HG02981 (cell line): ENCODE measurements around the gene TAF3.
"Not testable (repeated sequence)": the region's sequence is repeated elsewhere in the genome, so short reads cannot be mapped to it uniquely, and the experiment has no call there.

Experiments used
- ATAC-seq: cut with Tn5 transposase; IDR thresholded peaks from one replicate; pipeline ENCODE4 v1.9.1; 2021; ENCODE audit warnings: mild to moderate bottlenecking, moderate library complexity; ENCODE audit not compliant: unreplicated experiment

The TAF3 gene

DNA sequence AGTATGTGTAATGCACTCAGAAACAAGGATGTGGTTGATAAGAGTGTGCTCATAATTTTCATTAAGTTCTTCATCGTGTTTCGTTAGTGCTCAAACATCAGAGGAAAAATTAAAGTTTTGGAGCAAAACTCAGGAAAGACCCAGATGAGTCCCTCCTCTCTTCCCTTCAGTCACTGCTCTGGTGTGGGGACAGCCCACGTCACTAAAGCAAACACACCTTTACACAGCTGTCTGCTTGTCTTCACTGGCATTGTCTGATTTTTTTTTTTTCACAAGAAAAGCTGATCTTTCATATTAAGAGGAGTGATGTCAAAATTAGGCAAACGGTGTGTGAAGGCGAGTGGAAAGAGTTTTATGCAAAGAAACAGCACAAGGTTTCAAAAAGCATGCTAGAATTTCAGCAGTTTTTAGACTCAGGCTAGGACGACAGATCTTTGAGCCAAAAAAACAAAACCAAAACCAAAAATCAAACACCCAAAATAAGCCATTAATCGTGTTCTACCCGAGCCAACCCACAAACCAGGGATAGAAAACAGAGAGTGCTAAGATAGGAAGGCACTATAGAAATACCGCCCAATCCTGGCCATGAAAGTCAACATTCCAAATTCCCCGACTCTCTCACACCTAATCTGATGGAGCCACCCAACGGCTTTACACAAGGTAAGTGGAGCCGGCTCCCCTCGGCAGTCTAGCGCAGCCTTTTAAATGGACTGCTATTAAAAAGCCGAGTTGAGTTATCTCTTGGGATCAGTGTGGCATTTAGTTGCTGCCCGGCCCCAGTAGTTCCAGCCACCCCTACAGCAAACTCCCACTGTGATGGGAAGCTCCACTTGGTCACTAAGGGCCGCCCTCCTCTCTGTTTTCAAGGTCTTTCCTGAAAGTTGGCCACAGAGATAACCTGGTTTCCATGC lies 208.3 kb downstream of the TAF3 start:
- no peak for ATAC-seq

DNA sequence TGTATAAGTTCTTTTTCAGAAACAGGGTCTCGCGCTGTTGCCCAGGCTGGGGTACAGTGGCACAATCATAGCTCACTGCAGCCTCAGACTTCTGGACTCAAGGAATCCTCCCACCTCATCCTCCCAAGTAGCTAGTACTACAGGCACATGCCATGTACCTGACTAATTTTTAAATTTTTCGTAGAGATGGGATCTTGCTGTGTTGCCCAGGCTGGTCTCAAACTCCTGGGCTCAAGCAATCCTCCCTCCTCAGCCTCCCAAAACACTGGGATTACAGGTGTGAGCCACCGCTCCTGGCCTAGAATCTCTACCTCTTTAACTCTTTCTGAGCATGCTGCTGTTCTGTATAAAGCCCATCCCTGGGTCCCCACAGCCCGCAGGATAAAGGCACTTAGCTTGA lies 212.9 kb downstream of the TAF3 start:
- ATAC-seq, result not testable (repeated sequence)

DNA sequence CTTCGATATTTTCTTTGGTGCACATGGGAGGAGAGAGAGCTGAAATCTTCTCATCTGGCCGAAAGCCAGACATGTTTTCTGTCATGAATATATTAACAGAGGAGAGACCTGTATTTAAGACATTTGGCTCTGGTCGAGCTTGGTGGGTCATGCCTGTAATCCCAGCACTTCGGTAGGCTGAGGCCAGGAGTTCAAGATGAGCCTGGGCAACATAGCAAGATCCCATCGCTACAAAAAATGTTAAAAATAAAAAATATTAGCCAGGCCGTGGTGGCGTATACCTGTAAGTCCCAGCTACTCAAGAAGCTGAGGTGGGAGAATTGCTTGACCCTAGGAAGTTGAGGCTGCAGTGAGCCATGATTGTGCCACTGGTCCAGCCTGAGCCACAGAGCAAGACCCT lies 214.3 kb downstream of the TAF3 start:
- ATAC-seq, result no peak

GRCh38 chr10:8033812-8034465 lies 215.6 kb downstream of the TAF3 start:
- ATAC-seq, result no peak

- ATAC-seq, result no peak
Observed at GRCh38 chr10:8034466-8035005, 216.2 kb downstream of the TAF3 start.

DNA sequence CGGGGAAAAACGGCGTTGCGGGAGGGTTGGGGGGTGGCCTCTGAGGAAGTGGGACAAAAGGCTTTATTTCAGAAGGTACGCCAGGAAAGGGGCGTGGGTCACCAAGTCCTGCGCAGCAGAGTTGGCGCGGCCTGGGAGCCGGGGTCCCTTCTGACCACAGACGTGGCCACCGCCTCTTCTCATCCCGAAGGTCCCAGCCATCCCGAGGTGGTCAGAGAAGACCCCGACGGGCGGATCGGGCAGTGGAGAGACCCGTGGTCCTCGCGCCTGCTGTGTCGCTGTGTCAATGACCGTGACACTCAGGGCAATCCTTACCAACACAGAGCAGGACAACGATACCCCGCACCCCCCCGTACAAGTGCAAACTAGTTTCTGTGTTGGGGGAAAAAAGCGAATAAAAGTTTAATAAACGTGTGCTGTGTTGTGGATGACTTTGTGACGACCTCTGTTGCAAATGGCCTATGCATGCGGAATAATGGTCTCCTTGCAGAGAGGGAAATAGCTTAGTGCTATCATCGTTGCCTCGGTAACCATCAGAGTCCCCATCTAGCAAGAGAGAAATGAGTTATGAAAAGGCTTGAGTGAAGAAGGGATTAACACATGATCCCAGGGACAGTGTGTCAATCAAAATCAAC lies 216.8 kb downstream of the TAF3 start:
- ATAC-seq, result no peak

DNA sequence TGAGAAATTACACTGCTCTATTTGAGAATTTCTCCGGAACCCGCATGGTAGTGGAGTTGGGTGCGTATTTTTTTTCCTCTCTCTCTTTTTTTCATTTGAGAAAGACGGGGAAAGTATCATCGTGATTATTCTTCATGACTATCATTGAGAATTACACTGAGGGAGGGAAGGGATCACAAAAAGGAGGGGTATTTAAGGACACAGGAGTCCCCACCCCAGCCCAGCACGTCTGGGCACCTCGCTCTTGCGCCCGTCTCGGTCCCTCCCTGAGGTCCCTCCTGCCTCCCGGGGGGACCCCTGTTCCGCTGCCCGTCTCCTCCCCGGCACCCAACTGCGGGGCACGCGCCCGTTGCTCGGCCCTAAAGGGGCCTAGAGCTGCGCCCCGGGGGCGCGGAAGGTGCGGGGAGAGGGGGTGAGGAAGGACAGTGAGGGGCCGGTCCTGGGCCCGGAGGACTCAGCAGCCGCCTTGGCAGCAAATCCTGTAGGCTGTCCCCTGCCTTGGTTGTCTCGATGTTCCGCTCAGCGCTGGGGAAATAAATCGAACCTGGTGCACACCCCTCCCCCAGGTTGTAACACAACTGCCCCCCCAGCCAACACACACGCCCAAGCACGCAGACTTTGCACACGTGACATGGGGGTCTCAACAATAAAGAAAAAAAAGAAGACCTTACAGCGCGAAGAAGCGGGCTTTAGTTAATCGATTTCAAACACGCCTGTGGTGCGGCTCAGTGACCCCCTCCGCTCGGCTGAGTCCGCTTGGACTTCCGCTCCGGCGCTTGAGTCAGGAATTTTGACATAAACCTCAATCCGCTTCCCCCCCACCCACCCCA lies 217.6 kb downstream of the TAF3 start:
- ATAC-seq, result no peak

GRCh38 chr10:8036506-8037198 lies 218.3 kb downstream of the TAF3 start:
- no peak for ATAC-seq

GRCh38 chr10:8037199-8037801 lies 219.0 kb downstream of the TAF3 start:
- no peak for ATAC-seq

GRCh38 chr10:8037941-8038894 lies 219.9 kb downstream of the TAF3 start:
- ATAC-seq, result no peak

DNA sequence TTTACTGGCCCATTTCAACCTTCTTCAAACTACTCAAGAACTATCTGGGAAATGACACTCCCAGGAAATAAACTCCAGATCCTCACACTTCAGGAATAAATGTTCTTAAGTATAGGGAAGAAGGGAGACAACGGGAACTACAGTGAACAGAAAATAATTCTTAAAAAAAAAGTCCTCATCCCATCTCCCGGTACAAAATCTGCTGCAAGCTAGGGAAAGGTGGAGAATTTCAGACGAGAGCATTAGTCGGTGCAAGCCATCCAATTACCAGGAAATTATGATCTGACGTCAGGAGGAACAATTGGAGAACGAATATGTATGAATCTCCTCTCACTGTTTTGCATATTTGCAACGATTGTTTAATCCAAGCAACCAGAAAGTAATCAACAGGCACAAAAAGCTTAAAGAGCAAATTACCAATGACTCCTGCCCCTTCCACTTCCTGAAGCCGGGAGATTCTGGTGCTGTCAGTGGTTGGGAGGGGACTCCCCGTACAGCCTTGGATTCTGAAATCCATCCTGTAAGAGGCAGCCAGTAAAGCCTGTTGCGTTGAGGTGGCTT lies 221.1 kb downstream of the TAF3 start:
- no peak for ATAC-seq

GRCh38 chr10:8040651-8041050 lies 222.3 kb downstream of the TAF3 start:
- no peak for ATAC-seq

DNA sequence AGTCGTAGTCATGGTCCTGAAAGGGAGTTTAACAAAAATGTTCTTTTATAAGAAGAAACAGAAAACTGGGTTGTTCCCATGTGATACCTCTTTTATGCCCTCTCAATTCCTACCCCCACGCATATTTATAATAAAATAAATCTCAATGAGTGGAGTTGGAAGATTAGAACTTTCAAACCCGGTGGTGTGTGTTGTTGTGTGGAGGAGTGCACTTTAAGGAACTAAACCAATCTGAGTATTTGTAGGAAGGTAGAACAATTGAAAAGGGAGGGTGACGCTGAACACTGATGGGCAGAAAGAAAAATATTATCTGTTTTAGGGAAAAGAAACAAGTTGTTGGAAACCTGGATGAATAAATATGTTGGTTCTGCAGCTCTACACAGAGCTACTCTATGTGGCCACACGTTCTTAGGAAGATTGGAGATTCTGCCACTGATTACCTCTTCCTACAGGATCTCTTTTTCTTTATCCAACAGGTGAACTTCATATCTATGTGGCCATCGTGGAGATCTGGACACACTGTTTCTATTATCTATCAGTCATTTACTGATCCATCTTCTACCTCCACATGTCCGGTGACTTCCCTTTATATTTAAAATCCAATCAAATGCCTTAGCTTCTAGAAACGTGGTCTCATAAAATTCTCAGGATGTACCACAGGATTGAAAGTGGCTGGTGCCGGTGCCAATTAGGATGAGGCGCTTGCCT lies 223.1 kb downstream of the TAF3 start:
- no peak for ATAC-seq

- ATAC-seq, result no peak
Observed at GRCh38 chr10:8041992-8042720, 223.9 kb downstream of the TAF3 start.

DNA sequence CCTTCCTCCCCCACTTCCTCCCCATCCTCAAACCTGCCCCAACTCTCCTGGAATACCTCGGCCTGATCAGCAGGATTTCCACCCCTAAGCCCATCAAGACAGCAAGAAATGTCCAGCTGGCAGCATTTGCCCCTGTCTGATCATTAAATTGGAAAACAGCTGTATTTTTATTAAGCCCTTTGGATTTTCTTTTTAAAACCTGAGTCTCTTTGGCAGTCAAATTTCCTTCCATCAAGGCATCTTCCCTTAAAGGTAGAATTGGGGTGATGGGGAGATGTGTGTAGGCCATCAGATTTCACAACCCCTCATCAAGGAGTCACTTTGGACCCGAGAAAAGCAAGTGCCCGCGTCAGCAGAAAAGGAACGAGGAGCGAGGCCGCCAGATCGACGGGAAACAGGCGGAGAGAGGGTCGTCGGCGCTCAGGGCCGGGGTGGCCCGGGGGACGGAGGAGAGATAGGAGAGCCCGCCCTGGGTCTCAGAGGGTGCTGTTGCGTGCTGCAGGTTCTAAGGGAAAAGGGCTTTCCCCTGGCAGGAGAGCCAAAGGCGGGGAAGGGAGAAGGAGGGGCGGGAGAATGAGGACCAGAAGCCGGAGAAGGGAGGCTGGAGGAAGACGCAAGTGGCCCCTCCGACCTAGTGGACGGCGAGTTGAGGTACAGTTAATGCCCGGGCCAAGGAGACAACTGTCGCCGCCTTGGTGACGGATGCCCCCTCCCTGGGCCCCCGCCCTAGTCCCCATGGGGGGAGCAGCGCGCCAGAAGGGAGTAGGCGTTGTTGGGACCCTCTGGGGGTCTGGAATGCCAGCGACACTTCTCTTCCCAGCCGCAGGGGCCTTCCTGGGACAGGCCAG lies 224.6 kb downstream of the TAF3 start:
- ATAC-seq, result no peak
